Endothelial cell of umbilical vein (primary cell): ENCODE data around the gene PLAAT2. TPM values are rescaled to one million over a fixed set of nuclear protein-coding genes. Genes with fewer than 3 reads are reported as not detected.

Experiments used
- BruUV-seq: library from RNA; stranded (reverse); fragments of 400-500 nt; replicated peaks from 2 replicates; lab custom pipeline; 2021; lab: Mats Ljungman, UMichigan
- CTCF ChIA-PET: fragments of 300-600, 350-600 bp; sonication (Branson Sonifier 250); formaldehyde crosslinking; loops from one replicate; lab custom pipeline; 2021; ENCODE audit warnings: antibody characterized with exemption, inconsistent platforms; lab: Charles Lee
- POLR2A ChIA-PET: fragments of 300-600, 350-600 bp; sonication (Branson Sonifier 250); formaldehyde crosslinking; loops from one replicate; lab custom pipeline; 2021; ENCODE audit warnings: antibody characterized with exemption, inconsistent platforms; lab: Charles Lee
- DNase-seq: peaks from one replicate; pipeline ENCODE4 v3.0.0-alpha.2; 2011; ENCODE audit warnings: low read depth, low spot score
- FAIRE-seq: peaks from 2 replicates; lab custom pipeline; 2011; peaks lifted over from hg19 to GRCh38; lab: Jason Lieb, UNC
- H2AFZ ChIP-seq: 2 replicates; pipeline ENCODE4 v1.6.0; 2012; ENCODE audit warnings: low read depth, low read length, control low read depth, inconsistent platforms
- H3K27ac ChIP-seq: 2 replicates; pipeline ENCODE4 v1.5.1; 2011; ENCODE audit warnings: low read depth, mild to moderate bottlenecking, control low read depth, low read length, moderate library complexity; ENCODE audit not compliant: insufficient read depth
- H3K27me3 ChIP-seq, 2 experiments: 2 replicates each; pipeline versions ENCODE4 v1.6.0 to v1.6.1; 2011; ENCODE audit warnings: low read length in 2 of 2, mixed read lengths in 1 of 2; ENCODE audit not compliant: control insufficient read depth in 2 of 2, insufficient read depth in 2 of 2
- H3K36me3 ChIP-seq, 2 experiments: 2 replicates in 1 of 2; 3 replicates in 1 of 2; pipeline ENCODE4 v1.5.1; 2011; ENCODE audit warnings: low read length in 2 of 2, mild to moderate bottlenecking in 1 of 2, moderate library complexity in 1 of 2; ENCODE audit not compliant: control insufficient read depth in 2 of 2, insufficient read depth in 2 of 2; ENCODE audit errors: extremely low read depth in 1 of 2
- H3K4me1 ChIP-seq: 3 replicates; pipeline ENCODE4 v1.5.1; 2011; ENCODE audit warnings: mild to moderate bottlenecking, low read length; ENCODE audit not compliant: control insufficient read depth, insufficient read depth; ENCODE audit errors: extremely low read depth
- H3K4me2 ChIP-seq: 2 replicates; pipeline ENCODE4 v1.6.1; 2011; ENCODE audit warnings: low read length, control low read depth, mixed read lengths; ENCODE audit not compliant: insufficient read depth
- H3K4me3 ChIP-seq, 3 experiments: fragments of 200-600 bp in 1 of 3; sonication (generic), shearing (Covaris generic) in 1 of 3; replicated peaks in 1 of 3; 2 replicates each; pipeline ENCODE4 v1.5.1; 2011 to 2016; ENCODE audit warnings: control low read depth in 3 of 3, low read length in 3 of 3, mild to moderate bottlenecking in 2 of 3, inconsistent platforms in 1 of 3, low read depth in 1 of 3, moderate library complexity in 1 of 3; ENCODE audit not compliant: insufficient read depth in 1 of 3
- H3K79me2 ChIP-seq: 2 replicates; pipeline ENCODE4 v1.6.0; 2012; ENCODE audit warnings: low read length, inconsistent platforms; ENCODE audit not compliant: control insufficient read depth, insufficient read depth
- H3K9ac ChIP-seq: replicated peaks from 2 replicates; pipeline ENCODE3; 2011; ENCODE audit warnings: low read length, control low read depth; ENCODE audit not compliant: insufficient read depth; ENCODE audit errors: extremely low read depth
- H3K9me1 ChIP-seq: replicated peaks from 3 replicates; pipeline ENCODE4 v1.6.0; 2011; ENCODE audit warnings: mild to moderate bottlenecking, low read length; ENCODE audit not compliant: control insufficient read depth, insufficient read depth; ENCODE audit errors: extremely low read depth
- H3K9me3 ChIP-seq: replicated peaks from 2 replicates; pipeline ENCODE4 v1.5.1; 2012; ENCODE audit warnings: low read length, inconsistent platforms; ENCODE audit not compliant: control insufficient read depth, insufficient read depth
- H4K20me1 ChIP-seq: replicated peaks from 2 replicates; pipeline ENCODE3; 2011; ENCODE audit warnings: mild to moderate bottlenecking, low read length; ENCODE audit not compliant: control insufficient read depth, insufficient read depth; ENCODE audit errors: extremely low read depth
- EZH2 ChIP-seq: IDR thresholded peaks from 2 replicates; pipeline ENCODE4 v1.6.1; 2012; ENCODE audit warnings: borderline replicate concordance, low read depth, mild to moderate bottlenecking, moderate library complexity, low read length, inconsistent platforms; ENCODE audit not compliant: severe bottlenecking
- FOS ChIP-seq: IDR thresholded peaks from 2 replicates; pipeline ENCODE4 v1.6.1; 2011; ENCODE audit warnings: mild to moderate bottlenecking, low read length, moderate library complexity, borderline replicate concordance; ENCODE audit not compliant: insufficient read depth
- GATA2 ChIP-seq: IDR thresholded peaks from 2 replicates; pipeline ENCODE4 v1.7.0; 2011; ENCODE audit warnings: low read depth, mild to moderate bottlenecking, moderate library complexity, mixed read lengths, low read length; ENCODE audit not compliant: insufficient read length, insufficient read depth
- JUN ChIP-seq: IDR thresholded peaks from 2 replicates; pipeline ENCODE4 v1.6.1; 2011; ENCODE audit warnings: borderline replicate concordance, low read depth; ENCODE audit not compliant: insufficient read length, insufficient read depth
- MYC ChIP-seq: IDR thresholded peaks from one replicate; pipeline ENCODE4 v1.6.1; 2011; ENCODE audit warnings: mild to moderate bottlenecking, low read depth, low read length
- POLR2A ChIP-seq: IDR thresholded peaks from 2 replicates; pipeline ENCODE4 v1.6.1; 2012; ENCODE audit warnings: low read depth, mild to moderate bottlenecking, control low read depth, low read length
- POLR2AphosphoS5 ChIP-seq: IDR thresholded peaks from 2 replicates; pipeline ENCODE4 v1.6.1; 2012; ENCODE audit warnings: low read depth, mild to moderate bottlenecking, control low read depth, low read length, moderate library complexity; ENCODE audit not compliant: insufficient read depth
- dilution Hi-C: fragments of 300-500 bp; cut with MboI; formaldehyde crosslinking; loops from one replicate; pipeline ENCODE4 v1.15.0; 2019; ENCODE audit warnings: low sequenced_read_pairs; ENCODE audit not compliant: extremely low pct_ligation_motif_present
- intact Hi-C: fragments of 100-400 bp; cut with micrococcal nuclease; formaldehyde crosslinking; loops from one replicate; pipeline ENCODE4 v1.10.0; 2022
- polyA plus RNA-seq, 4 experiments: library from polyadenylated mRNA; depleted of rRNA in 3 of 4; stranded (reverse) in 3 of 4; unstranded in 1 of 4; fragments of >200 nt; gene quantifications; 2 replicates each; pipeline versions ENCODE4 v1.2.1 to v1.2.3, GENCODE V29; 2011 to 2012; ENCODE audit warnings: missing spikeins in 1 of 4
- total RNA-seq: library from RNA; stranded (reverse); gene quantifications from 2 replicates; pipeline ENCODE4 v1.2.3, GENCODE V29; 2021
- TF ChIP-seq, protein P1 (sequence below): IDR thresholded peaks from 2 replicates; pipeline ENCODE4 v1.6.1; 2011; ENCODE audit not compliant: insufficient read depth, insufficient read length
- TF ChIP-seq, protein P2 (sequence below), 2 donors: IDR thresholded peaks; 1 replicate in 1 of 2; 2 replicates in 1 of 2; pipeline ENCODE4 v1.5.1; 2011; ENCODE audit warnings: low read length in 2 of 2, mild to moderate bottlenecking in 2 of 2, moderate library complexity in 2 of 2, control low read depth in 1 of 2, inconsistent platforms in 1 of 2, low read depth in 1 of 2; ENCODE audit not compliant: insufficient read depth in 1 of 2; ENCODE audit errors: extremely low read depth in 1 of 2

PLAAT2 gene
- total and polyA plus RNA-seq, 2 donors (not counting 3 experiments of a cell fraction or from before 2014, with no cell fraction given) = 0.40 TPM; not detected in 1

- Histone ChIP-seq H3K9me3 (no peaks in the 10 kb centered on the region), H2AFZ (peak overlapping the region; percentile 11), H3K79me2 (peaks cover 15% of the 10 kb centered on the region), H3K9me1 (no peaks in the 10 kb centered on the region), H4K20me1 (no peaks in the 10 kb centered on the region), H3K27me3 (no peaks in the 10 kb centered on the region), H3K4me2 (no peak overlapping the region), H3K9ac (no peak overlapping the region), H3K4me3 (no peak overlapping the region), H3K36me3 (no peaks in the 10 kb centered on the region), H3K4me1 (peaks cover 23% of the 10 kb centered on the region), H3K27ac (peak overlapping the region; percentile 9)
- CTCF ChIA-PET = interaction anchor here (0.5 to 1.0 kb wide), 2 partner anchors 48 to 131 kb away, joined by 4 to 6 read pairs; no protein-coding TSS in a partner anchor
- BruUV-seq = no TSS peak
- dilution Hi-C loops = no loop called here
- intact Hi-C loops = no loop called here
- POLR2A ChIA-PET = no interaction called here
- DNase-seq = no peak
- TF ChIP-seq, protein P1, sequence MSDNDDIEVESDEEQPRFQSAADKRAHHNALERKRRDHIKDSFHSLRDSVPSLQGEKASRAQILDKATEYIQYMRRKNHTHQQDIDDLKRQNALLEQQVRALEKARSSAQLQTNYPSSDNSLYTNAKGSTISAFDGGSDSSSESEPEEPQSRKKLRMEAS = no peak
- TF ChIP-seq FOS (no peak), POLR2A (no peak), EZH2 (no peak), JUN (no peak), GATA2 (no peak), MYC (no peak), POLR2AphosphoS5 (no peak)
- TF ChIP-seq, protein P2, sequence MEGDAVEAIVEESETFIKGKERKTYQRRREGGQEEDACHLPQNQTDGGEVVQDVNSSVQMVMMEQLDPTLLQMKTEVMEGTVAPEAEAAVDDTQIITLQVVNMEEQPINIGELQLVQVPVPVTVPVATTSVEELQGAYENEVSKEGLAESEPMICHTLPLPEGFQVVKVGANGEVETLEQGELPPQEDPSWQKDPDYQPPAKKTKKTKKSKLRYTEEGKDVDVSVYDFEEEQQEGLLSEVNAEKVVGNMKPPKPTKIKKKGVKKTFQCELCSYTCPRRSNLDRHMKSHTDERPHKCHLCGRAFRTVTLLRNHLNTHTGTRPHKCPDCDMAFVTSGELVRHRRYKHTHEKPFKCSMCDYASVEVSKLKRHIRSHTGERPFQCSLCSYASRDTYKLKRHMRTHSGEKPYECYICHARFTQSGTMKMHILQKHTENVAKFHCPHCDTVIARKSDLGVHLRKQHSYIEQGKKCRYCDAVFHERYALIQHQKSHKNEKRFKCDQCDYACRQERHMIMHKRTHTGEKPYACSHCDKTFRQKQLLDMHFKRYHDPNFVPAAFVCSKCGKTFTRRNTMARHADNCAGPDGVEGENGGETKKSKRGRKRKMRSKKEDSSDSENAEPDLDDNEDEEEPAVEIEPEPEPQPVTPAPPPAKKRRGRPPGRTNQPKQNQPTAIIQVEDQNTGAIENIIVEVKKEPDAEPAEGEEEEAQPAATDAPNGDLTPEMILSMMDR (IDR thresholded peaks at IDR 0.05; ENCODE audit: extremely low read depth in 1 of 2, insufficient read depth in 1 of 2, low read depth in 1 of 2, low read length in 2 of 2) = no peak
- FAIRE-seq = peak; percentile 15
Observed at GRCh38 chr11:63609536-63609935, 46.4 kb upstream of the PLAAT2 start.
